BE2C (cell line): Measurements from ENCODE around the gene TRPV3.

ENCODE experiments used
- DNase-seq: peaks from one replicate; pipeline ENCODE4 v3.0.0-alpha.2; 2020
- H3K27me3 ChIP-seq: fragments of 250-450 bp; sonication (Bioruptor Pico); 2 replicates; pipeline ENCODE4 v1.5.1; 2020; ENCODE audit warnings: mild to moderate bottlenecking
- H3K36me3 ChIP-seq: fragments of 250-450 bp; sonication (Bioruptor Pico); 2 replicates; pipeline ENCODE4 v1.5.1; 2020; ENCODE audit warnings: mild to moderate bottlenecking
- H3K4me1 ChIP-seq: fragments of 250-450 bp; sonication (Bioruptor Pico); 2 replicates; pipeline ENCODE4 v1.5.1; 2020
- H3K4me3 ChIP-seq: 2 replicates; pipeline ENCODE4 v1.5.1; 2011; ENCODE audit warnings: low read depth, low read length
- H3K9me3 ChIP-seq: fragments of 250-450 bp; sonication (Bioruptor Pico); 2 replicates; pipeline ENCODE4 v1.5.1; 2020
- TF ChIP-seq, protein P1 (sequence below): IDR thresholded peaks from 2 replicates; pipeline ENCODE4 v1.5.1; 2012; ENCODE audit warnings: mild to moderate bottlenecking, low read depth, low read length

TRPV3 gene

GRCh38 chr17:3506054-3506453 is 51.6 kb downstream of the TRPV3 start:
- Histone ChIP-seq H3K36me3 (no peaks in the 10 kb centered on the region), H3K27me3 (no peaks in the 10 kb centered on the region), H3K9me3 (no peaks in the 10 kb centered on the region), H3K4me1 (no peaks in the 10 kb centered on the region), H3K4me3 (no peak overlapping the region)
- TF ChIP-seq, protein P1, sequence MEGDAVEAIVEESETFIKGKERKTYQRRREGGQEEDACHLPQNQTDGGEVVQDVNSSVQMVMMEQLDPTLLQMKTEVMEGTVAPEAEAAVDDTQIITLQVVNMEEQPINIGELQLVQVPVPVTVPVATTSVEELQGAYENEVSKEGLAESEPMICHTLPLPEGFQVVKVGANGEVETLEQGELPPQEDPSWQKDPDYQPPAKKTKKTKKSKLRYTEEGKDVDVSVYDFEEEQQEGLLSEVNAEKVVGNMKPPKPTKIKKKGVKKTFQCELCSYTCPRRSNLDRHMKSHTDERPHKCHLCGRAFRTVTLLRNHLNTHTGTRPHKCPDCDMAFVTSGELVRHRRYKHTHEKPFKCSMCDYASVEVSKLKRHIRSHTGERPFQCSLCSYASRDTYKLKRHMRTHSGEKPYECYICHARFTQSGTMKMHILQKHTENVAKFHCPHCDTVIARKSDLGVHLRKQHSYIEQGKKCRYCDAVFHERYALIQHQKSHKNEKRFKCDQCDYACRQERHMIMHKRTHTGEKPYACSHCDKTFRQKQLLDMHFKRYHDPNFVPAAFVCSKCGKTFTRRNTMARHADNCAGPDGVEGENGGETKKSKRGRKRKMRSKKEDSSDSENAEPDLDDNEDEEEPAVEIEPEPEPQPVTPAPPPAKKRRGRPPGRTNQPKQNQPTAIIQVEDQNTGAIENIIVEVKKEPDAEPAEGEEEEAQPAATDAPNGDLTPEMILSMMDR = no peak
- no peak for DNase-seq

DNA sequence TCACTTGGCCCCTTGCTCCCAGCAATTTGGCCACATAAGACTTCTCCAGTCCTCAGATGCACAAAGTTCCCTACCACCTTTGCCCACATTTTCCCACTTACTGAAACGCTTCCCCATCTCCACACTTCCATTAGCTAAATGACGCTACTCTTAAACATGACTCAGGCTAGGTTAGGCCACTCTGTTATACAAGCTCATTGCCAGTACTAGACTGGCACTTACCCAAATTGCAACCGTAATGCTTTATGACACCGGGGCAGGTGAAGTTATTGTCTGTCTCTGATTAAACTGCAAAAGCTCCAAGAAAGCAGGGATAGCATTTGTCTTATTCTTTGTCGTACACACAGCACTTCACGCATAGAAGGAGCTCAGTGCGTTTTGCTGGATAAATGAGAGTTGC is 52.6 kb downstream of the TRPV3 start:
- Histone ChIP-seq H3K9me3 (no peaks in the 10 kb centered on the region), H3K36me3 (no peaks in the 10 kb centered on the region), H3K4me3 (no peak overlapping the region), H3K27me3 (no peaks in the 10 kb centered on the region), H3K4me1 (no peaks in the 10 kb centered on the region)
- TF ChIP-seq, protein P1 = no peak
- no peak for DNase-seq

- Histone ChIP-seq H3K4me1 (no peaks in the 10 kb centered on the region), H3K4me3 (no peak overlapping the region), H3K36me3 (no peaks in the 10 kb centered on the region), H3K27me3 (no peaks in the 10 kb centered on the region), H3K9me3 (no peaks in the 10 kb centered on the region)
- TF ChIP-seq, protein P1 = no peak
- DNase-seq = no peak
These were observed 54.3 kb downstream of the TRPV3 start for GRCh38 chr17:3503285-3503684.

GRCh38 chr17:3502466-3502865 is 55.1 kb downstream of the TRPV3 start:
- H3K4me1 ChIP-seq = no peaks in the 10 kb centered on the region
- no peaks in the 10 kb centered on the region for H3K36me3 ChIP-seq
- TF ChIP-seq, protein P1 = no peak

DNA sequence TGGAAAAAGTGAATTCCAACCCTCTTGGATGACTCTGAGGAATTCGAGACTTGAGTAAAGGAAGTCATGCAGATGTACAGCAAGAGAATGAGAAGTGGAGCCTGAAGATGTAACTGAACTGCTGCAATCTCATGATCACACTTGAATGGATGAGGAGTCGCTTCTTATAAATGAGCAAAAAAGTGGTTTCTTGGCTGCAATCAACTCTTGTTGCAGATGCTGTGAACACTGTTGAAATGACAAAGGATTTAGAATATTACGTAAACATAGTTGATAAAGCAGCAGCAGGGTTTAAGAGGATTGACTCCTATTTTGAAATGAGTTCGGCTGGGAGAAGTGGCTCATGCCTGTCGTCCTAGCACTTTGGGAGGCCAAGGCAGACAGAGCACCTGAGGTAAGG is 56.3 kb downstream of the TRPV3 start:
- no peak for DNase-seq
- H3K27me3 ChIP-seq = peaks cover 3% of the 10 kb centered on the region; the same call in 1 of the 2 replicates
- no peaks in the 10 kb centered on the region for H3K4me1 ChIP-seq
- TF ChIP-seq, protein P1 = no peak
- H3K36me3 ChIP-seq = no peaks in the 10 kb centered on the region
- H3K4me3 ChIP-seq = no peak overlapping the region
- H3K9me3 ChIP-seq = no peaks in the 10 kb centered on the region

More at GRCh38 chr17:3502466-3502865, 55.1 kb downstream of the TRPV3 start:
- Histone ChIP-seq H3K4me3 (no peak overlapping the region), H3K9me3 (no peaks in the 10 kb centered on the region), H3K27me3 (no peaks in the 10 kb centered on the region)
- no peak for DNase-seq

- Histone ChIP-seq H3K9me3 (no peaks in the 10 kb centered on the region), H3K27me3 (peaks cover 3% of the 10 kb centered on the region; the same call in 1 of the 2 replicates), H3K4me1 (no peaks in the 10 kb centered on the region), H3K36me3 (no peaks in the 10 kb centered on the region), H3K4me3 (no peak overlapping the region)
- TF ChIP-seq, protein P1 = no peak
- no peak for DNase-seq
These were observed 60.5 kb downstream of the TRPV3 start for GRCh38 chr17:3497101-3497500.
